ENCODE results near the gene PPP5C. TPM values are rescaled to one million over a fixed set of nuclear protein-coding genes. Genes with fewer than 3 reads are reported as not detected.
A peak's percentile ranks its signal among the peaks of the same experiment; 100 is the strongest.

Gene PPP5C
- total RNA-seq, 1 experiment from 2014 or later, result 102 TPM

DNA sequence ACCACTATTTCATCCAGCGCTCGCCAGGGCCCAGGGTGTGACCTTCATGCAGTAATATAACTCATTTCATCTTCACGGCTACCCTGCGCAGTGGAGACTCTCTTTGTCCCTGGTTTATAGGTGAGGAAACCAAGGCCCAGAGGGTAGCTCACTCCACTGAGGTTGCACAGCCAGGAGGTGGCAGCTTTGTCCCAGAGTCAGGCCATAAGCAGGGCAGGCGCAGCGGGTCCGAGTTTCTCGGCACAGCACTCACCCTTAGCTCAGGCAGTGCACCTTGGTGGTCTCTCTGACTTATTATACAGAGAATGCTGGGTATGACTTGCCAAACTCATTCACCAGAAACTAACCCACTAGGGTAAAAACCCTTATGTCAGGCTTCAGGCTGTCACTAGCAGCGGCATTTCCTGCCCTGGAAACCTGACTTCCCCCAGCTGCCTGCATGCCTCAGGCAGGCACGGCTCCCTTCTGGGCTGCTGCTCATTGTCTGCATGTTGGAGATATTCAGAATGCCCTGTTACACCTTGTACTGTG lies 24.5 kb downstream of the PPP5C start:
- no peak overlapping the region for H3K4me2 ChIP-seq (ENCODE audit: low read length)
- ATAC-seq (no peak), DNase-seq (ENCODE audit: low read depth, low spot score) (no peak)
- CTCF ChIA-PET, result no interaction called here
- H3K9me3 ChIP-seq (ENCODE audit: control insufficient read depth in 1 of 2, insufficient read depth in 1 of 2, low read depth in 1 of 2, low read length in 2 of 2), result no peaks in the 10 kb centered on the region
- TF ChIP-seq ZFX (IDR thresholded peaks at IDR 0.05) (no peak), ELF1 (IDR thresholded peaks at IDR 0.05; ENCODE audit: borderline replicate concordance, low read depth) (no peak), YY1 (IDR thresholded peaks at IDR 0.05; ENCODE audit: extremely low read depth, insufficient replicate concordance, low read depth, low read length) (no peak), POLR2A (IDR thresholded peaks at IDR 0.05; ENCODE audit: borderline replicate concordance, extremely low read depth, insufficient read depth, insufficient read length) (no peak), JUND (IDR thresholded peaks at IDR 0.05) (no peak), RAD21 (IDR thresholded peaks at IDR 0.05; ENCODE audit: low read depth) (no peak), EZH2 (IDR thresholded peaks at IDR 0.05) (no peak), TCF7L2 (IDR thresholded peaks at IDR 0.05; ENCODE audit: borderline replicate concordance, extremely low read depth, insufficient read depth, insufficient read length) (no peak), SIN3A (IDR thresholded peaks at IDR 0.05; ENCODE audit: low read depth) (no peak), SP1 (IDR thresholded peaks at IDR 0.05; ENCODE audit: low read depth) (no peak), EGR1 (IDR thresholded peaks at IDR 0.05; ENCODE audit: low read depth) (no peak), ZNF274 (IDR thresholded peaks at IDR 0.05; ENCODE audit: low read depth, low read length) (no peak)
- TF ChIP-seq, protein P1, sequence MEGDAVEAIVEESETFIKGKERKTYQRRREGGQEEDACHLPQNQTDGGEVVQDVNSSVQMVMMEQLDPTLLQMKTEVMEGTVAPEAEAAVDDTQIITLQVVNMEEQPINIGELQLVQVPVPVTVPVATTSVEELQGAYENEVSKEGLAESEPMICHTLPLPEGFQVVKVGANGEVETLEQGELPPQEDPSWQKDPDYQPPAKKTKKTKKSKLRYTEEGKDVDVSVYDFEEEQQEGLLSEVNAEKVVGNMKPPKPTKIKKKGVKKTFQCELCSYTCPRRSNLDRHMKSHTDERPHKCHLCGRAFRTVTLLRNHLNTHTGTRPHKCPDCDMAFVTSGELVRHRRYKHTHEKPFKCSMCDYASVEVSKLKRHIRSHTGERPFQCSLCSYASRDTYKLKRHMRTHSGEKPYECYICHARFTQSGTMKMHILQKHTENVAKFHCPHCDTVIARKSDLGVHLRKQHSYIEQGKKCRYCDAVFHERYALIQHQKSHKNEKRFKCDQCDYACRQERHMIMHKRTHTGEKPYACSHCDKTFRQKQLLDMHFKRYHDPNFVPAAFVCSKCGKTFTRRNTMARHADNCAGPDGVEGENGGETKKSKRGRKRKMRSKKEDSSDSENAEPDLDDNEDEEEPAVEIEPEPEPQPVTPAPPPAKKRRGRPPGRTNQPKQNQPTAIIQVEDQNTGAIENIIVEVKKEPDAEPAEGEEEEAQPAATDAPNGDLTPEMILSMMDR (IDR thresholded peaks at IDR 0.05 in 2 of 3, conservative IDR thresholded peaks at IDR 0.05 in 1 of 3; ENCODE audit: borderline replicate concordance in 1 of 3, insufficient read depth in 1 of 3, low read depth in 2 of 3, low read length in 2 of 3), result no peak
- TF ChIP-seq, protein P2, sequence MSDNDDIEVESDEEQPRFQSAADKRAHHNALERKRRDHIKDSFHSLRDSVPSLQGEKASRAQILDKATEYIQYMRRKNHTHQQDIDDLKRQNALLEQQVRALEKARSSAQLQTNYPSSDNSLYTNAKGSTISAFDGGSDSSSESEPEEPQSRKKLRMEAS (IDR thresholded peaks at IDR 0.05), result no peak
- TF ChIP-seq, protein P3, sequence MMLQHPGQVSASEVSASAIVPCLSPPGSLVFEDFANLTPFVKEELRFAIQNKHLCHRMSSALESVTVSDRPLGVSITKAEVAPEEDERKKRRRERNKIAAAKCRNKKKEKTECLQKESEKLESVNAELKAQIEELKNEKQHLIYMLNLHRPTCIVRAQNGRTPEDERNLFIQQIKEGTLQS (IDR thresholded peaks at IDR 0.05), result no peak
- peaks cover 24 to 34% of the 10 kb centered on the region in 2 experiments; a peak in 3 of 4 replicates for H3K4me1 ChIP-seq (ENCODE audit: control insufficient read depth in 1 of 2, insufficient read depth in 2 of 2, low read length in 2 of 2)
- H3K27me3 ChIP-seq (ENCODE audit: insufficient read depth, low read length), result no peaks in the 10 kb centered on the region
- no peak overlapping the region for H3K4me3 ChIP-seq (replicated peaks in 1 of 2; ENCODE audit: low read depth in 1 of 2, low read length in 2 of 2)
- peaks cover 72% of the 10 kb centered on the region for H3K79me2 ChIP-seq (ENCODE audit: insufficient read depth, low read length)
- intact Hi-C loops (cut with micrococcal nuclease), result no loop called here
- H3K27ac ChIP-seq (ENCODE audit: low read depth, low read length), result 0 out of 2 replicates have a peak overlapping the region, but pooled peaks have one; percentile 23
- H3K36me3 ChIP-seq (ENCODE audit: control insufficient read depth in 1 of 2, insufficient read depth in 2 of 2, low read length in 2 of 2), result peaks cover 9 to 10% of the 10 kb centered on the region in 2 experiments; a peak in 3 of 4 replicates
- no TSS peak for BruUV-seq (replicated peaks)
- no peaks in the 10 kb centered on the region for H4K20me1 ChIP-seq (ENCODE audit: insufficient read depth)
- RAD21 ChIA-PET (ENCODE audit: low non-redundant PET in 1 of 2, low total read pairs in 2 of 2, uncharacterized antibody in 2 of 2, unreplicated experiment in 2 of 2), result no interaction called here
- H3K9ac ChIP-seq (ENCODE audit: low read length), result no peak overlapping the region
- H3K9me2 ChIP-seq (ENCODE audit: insufficient read depth), result no peaks in the 10 kb centered on the region
- no peak overlapping the region for H2AFZ ChIP-seq (ENCODE audit: low read depth, low read length, poor library complexity, severe bottlenecking)
- POLR2A ChIA-PET, result no interaction called here

Data from HCT116 (cell line).